ENCODE measurements around the gene AQP9. TPM values are rescaled to one million over a fixed set of nuclear protein-coding genes. Genes with fewer than 3 reads are reported as not detected.

AQP9 gene
- total and polyA plus RNA-seq, 8 donors: 0.06 to 137 (median 0.24) TPM; not detected in 1

DNA sequence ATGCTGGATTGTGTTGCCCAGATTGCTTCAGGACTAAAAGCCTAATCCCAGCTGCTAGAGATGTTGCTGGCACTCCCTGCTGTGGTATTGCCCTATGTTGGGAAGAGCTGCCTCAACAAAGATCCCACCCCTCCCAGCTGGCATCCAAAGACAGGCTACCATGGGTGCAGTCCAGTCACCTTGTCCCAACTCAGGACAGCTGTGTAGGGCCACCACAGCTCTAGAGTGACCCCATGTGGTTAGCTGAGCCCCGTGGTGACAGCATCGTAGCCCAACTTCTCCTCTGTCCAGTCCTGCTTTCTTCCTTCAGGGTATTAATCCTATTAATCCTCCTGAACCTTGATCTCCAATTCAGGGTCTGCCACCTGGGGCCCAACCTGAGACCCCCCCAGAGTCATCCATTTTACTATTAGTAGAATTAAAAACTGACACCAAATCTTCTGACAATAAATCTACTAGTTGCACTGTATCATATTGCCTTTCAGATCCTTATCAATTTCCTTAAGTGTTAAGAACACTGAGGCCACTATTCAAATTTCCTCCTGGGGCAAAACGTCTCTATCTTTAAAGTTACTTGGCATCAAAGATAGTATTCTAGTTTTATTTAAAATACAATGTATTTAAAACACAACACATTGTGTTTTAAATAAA, 83.5 kb downstream of the AQP9 start:
- Histone ChIP-seq H3K36me3 (no peaks in the 10 kb centered on the region), H3K27me3 (no peaks in the 10 kb centered on the region), H3K4me1 (no peaks in the 10 kb centered on the region), H3K27ac (no peak overlapping the region), H3K9me3 (peaks cover 0 to 5% of the 10 kb centered on the region in 2 donors), H3K4me3 (no peak overlapping the region)
- TF ChIP-seq, protein P1, sequence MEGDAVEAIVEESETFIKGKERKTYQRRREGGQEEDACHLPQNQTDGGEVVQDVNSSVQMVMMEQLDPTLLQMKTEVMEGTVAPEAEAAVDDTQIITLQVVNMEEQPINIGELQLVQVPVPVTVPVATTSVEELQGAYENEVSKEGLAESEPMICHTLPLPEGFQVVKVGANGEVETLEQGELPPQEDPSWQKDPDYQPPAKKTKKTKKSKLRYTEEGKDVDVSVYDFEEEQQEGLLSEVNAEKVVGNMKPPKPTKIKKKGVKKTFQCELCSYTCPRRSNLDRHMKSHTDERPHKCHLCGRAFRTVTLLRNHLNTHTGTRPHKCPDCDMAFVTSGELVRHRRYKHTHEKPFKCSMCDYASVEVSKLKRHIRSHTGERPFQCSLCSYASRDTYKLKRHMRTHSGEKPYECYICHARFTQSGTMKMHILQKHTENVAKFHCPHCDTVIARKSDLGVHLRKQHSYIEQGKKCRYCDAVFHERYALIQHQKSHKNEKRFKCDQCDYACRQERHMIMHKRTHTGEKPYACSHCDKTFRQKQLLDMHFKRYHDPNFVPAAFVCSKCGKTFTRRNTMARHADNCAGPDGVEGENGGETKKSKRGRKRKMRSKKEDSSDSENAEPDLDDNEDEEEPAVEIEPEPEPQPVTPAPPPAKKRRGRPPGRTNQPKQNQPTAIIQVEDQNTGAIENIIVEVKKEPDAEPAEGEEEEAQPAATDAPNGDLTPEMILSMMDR (IDR thresholded peaks at IDR 0.05): no peak
- DNase-seq: peak in 1 of 4 donors; percentile 49
- intact Hi-C loops (cut with DNase I): no loop called here
- ATAC-seq: peak; percentile 89

DNA sequence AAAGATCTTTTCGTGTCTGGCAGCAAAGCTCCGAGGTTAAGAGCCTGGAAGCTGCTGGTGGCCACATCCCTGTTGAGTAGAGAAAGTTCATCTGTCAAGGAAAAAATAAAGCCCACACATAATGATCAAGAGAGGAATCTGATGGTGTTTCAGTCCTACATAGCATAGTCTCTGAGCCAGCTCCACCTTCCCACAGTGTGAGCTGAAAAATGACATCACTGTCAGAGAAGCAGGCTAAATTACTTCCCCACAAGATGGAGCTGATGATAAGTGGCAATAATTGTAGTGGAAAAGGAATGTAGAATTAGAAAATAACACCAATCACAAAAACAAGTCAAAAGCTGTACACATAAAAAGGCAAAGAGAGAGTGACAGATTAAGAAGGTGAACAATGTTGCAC, 84.5 kb downstream of the AQP9 start:
- no peaks in the 10 kb centered on the region for H3K27me3 ChIP-seq
- H3K27ac ChIP-seq: no peak overlapping the region
- H3K9me3 ChIP-seq: peaks cover 0 to 5% of the 10 kb centered on the region in 2 donors
- TF ChIP-seq, protein P1 (IDR thresholded peaks at IDR 0.05): no peak
- H3K36me3 ChIP-seq: no peaks in the 10 kb centered on the region
- no peaks in the 10 kb centered on the region for H3K4me1 ChIP-seq
- H3K4me3 ChIP-seq: no peak overlapping the region
- intact Hi-C loops (cut with DNase I): no loop called here
- ATAC-seq (no peak), DNase-seq (no peak)

DNA sequence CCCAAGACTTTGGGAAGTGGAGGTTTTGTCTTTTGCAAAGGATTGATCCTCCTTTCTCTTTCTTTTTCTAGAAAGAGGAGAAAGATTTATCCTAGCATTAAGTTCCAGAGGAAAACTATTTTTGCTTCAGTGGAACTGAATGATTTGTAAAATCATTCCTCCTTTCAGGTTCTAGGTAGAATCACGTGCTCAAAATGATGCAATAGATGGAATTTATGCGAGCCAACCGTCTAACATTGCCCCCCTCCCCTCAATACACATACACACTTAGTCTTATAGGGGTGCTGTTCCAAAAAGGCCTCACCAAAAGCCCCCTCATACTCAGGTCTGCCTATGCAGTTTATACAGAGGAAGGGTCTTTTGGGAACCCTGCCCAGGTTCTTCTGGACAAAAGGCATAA, 85.3 kb downstream of the AQP9 start:
- ATAC-seq (no peak), DNase-seq (no peak)
- TF ChIP-seq, protein P1 (IDR thresholded peaks at IDR 0.05): no peak
- H3K4me1 ChIP-seq: no peaks in the 10 kb centered on the region
- H3K27ac ChIP-seq: no peak overlapping the region
- no peaks in the 10 kb centered on the region for H3K27me3 ChIP-seq
- no peak overlapping the region for H3K4me3 ChIP-seq
- intact Hi-C loops (cut with DNase I): no loop called here
- H3K9me3 ChIP-seq: peaks cover 0 to 5% of the 10 kb centered on the region in 2 donors
- no peaks in the 10 kb centered on the region for H3K36me3 ChIP-seq

DNA sequence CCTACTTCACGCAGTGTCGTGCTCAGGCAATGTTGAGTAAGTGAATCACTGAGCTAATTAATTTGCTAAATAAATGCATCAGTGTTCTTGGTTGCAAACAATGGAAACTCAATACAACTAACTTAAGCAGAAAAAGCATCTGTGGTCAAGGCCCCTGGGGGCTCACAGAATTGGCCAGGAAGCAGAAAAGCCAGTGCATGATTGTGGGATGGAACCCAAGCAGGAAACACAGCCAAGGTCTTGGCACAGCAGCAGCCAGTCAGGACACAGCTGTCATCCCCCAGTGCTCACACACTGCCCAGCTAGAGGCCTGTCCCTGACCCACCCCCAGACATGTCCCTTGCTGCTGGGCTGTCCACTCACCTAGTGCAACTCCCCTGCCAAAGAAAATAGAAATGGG, 85.9 kb downstream of the AQP9 start:
- Histone ChIP-seq H3K27me3 (no peaks in the 10 kb centered on the region), H3K9me3 (peaks cover 0 to 5% of the 10 kb centered on the region in 2 donors), H3K4me3 (no peak overlapping the region), H3K4me1 (no peaks in the 10 kb centered on the region), H3K27ac (no peak overlapping the region), H3K36me3 (no peaks in the 10 kb centered on the region)
- intact Hi-C loops (cut with DNase I): no loop called here
- DNase-seq (peak in 1 of 4 donors; percentile 37), ATAC-seq (peak; percentile 25)
- TF ChIP-seq, protein P1 (IDR thresholded peaks at IDR 0.05): no peak

DNA sequence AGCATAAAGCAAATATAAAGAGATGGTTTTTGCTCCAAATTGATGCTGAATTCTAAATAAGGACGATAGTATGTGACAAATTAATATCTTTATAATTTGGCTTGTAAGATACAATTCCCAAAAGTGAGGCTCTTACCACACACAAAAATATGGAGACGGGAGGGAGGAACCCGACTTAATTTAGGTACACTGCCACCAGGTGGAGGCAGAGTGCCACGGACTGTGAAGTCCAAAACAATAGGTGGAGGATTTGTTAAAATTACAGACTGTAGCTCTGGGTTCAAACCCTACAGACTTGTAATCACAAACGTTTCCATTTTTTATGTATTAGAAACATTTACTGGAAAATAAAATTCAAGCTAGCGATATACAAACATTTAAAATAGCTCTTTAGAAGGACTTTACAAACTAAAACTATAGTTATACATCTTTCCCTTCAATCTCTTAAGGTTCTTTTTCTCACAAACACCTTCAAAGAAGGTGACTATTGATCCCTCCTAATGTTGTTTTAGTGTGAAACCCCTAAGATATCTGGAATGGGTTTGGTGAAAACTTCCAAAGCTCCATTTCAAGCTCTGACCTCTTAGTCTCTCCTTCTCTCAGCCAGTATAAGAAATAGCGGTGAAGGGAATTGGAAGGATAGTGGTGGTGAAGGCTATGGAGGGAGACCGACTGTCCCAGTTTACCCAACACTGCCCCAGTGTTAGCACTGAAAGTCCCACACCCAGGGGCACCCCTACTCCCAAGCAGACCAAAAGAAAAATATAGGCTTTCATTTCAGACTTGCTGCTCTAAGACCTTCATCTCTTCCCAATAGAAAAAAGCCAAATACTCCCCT, 89.7 kb downstream of the AQP9 start:
- intact Hi-C loops (cut with DNase I): no loop called here
- TF ChIP-seq, protein P1 (IDR thresholded peaks at IDR 0.05): peak; percentile 70 to 75
- no peaks in the 10 kb centered on the region for H3K9me3 ChIP-seq
- no peaks in the 10 kb centered on the region for H3K27me3 ChIP-seq
- no peak overlapping the region for H3K27ac ChIP-seq
- ATAC-seq (peak; percentile 88), DNase-seq (peak in 3 of 4 donors; percentile 68 to 81 (median 71))
- no peak overlapping the region for H3K4me3 ChIP-seq
- no peaks in the 10 kb centered on the region for H3K36me3 ChIP-seq
- no peaks in the 10 kb centered on the region for H3K4me1 ChIP-seq

Data from left lung (tissue), 10 donors.